HG03354 (cell line): Measurements from ENCODE around the gene RPL14.
"Not testable (repeated sequence)": the region's sequence is repeated elsewhere in the genome, so short reads cannot be mapped to it uniquely, and the experiment has no call there.

Source experiments
- ATAC-seq: cut with Tn5 transposase; IDR thresholded peaks from one replicate; pipeline ENCODE4 v1.9.1; 2021; ENCODE audit warnings: mild to moderate bottlenecking; ENCODE audit not compliant: unreplicated experiment, poor library complexity, severe bottlenecking

Gene RPL14

DNA sequence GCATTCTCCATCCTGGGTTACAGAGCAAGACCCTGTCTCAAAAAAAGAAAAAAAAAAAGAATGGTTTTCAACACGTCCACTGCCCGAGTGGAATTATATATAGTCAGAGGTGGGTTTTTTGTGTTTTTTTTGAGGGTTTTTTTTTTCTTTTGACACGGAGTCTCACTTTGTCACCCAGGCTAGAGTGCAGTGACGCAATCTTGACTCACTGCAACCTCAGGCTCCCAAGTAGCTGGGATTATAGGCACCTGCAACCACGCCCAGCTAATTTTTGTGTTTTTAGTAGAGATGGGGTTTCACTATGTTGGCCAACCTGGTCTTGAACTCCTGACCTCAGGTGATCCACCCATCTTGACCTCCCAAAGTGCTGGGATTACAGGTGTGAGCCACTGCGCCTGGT lies 3.3 kb downstream of the RPL14 start:
- ATAC-seq: not testable (repeated sequence)

DNA sequence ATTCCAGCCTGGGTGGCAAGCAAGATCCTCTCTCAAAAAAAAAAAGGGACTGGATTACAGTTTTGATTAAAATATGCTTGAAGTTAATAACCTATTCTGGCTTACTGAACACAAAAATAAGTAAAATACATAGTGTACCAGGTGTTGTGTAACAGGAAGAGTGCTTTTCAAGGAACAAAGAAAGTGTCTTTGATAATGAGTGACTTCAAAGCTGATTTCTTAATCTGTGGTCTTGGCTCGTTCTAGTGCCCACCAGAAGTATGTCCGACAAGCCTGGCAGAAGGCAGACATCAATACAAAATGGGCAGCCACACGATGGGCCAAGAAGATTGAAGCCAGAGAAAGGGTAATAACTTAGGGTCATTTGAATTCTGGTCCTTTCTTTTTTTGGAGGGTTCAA lies 4.0 kb downstream of the RPL14 start:
- no peak for ATAC-seq

- ATAC-seq: not testable (repeated sequence)
Measured at GRCh38 chr3:40462838-40463237, 5.7 kb downstream of the RPL14 start.

- ATAC-seq: no peak
Measured at GRCh38 chr3:40463579-40463978, 6.4 kb downstream of the RPL14 start.

GRCh38 chr3:40464339-40465110 lies 7.4 kb downstream of the RPL14 start:
- no peak for ATAC-seq

GRCh38 chr3:40465111-40465407 lies 7.9 kb downstream of the RPL14 start:
- ATAC-seq: no peak

DNA sequence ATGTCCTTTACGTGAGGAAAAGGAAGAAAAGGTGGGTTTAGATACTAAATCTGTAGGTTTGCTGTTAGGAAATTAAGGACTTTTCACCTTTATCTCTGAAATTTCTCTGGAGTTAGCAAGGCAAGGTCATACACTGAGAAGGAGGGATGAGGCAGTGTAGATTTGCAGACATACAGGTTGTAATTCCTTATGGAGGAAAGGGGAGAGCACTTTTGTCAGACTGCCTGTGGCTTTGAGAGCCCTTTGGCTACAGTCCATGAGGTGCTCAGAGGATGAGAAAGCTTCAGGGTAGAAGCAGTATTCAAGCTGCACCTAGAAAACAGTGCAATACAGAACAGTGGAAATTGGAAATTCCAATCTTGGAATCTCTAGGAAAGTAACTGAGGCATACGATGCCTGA lies 8.3 kb downstream of the RPL14 start:
- no peak for ATAC-seq

DNA sequence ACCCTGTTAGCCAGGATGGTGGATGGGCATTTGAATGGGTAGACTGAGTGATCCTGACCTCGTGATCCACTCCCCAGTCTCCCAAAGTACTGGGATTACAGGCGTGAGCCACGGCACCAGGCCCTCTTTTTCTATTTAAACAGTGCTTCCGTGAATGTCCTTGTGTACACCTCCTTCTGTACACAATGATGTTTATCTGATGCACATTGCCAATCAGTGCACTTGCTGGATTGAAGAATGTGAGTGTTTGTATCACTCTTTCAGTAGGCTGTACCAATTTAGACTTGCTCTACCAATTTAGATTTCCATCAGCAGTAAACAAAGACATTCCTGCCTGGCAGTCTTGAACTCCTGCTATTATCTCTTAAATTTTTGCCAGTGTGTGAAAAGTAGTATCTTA lies 10.9 kb downstream of the RPL14 start:
- ATAC-seq: no peak

DNA sequence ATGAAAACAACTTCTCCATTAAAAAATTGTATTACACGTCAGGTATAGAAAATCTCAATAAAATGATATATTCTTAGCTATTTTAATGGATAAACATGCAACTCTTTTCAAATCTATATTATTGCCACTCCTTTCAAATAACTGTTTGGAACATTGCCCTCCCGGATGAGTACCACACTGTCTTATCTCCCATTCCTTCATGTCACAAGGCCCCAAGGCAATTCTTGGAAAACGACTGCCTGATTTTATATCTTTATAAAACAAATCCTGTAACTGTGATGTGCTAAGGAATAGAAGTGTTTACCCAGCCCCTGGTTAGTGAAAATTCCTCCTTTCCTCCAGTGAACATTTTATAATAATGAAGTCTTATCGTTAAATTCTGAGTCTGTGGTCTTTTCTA lies 13.6 kb downstream of the RPL14 start:
- no peak for ATAC-seq

DNA sequence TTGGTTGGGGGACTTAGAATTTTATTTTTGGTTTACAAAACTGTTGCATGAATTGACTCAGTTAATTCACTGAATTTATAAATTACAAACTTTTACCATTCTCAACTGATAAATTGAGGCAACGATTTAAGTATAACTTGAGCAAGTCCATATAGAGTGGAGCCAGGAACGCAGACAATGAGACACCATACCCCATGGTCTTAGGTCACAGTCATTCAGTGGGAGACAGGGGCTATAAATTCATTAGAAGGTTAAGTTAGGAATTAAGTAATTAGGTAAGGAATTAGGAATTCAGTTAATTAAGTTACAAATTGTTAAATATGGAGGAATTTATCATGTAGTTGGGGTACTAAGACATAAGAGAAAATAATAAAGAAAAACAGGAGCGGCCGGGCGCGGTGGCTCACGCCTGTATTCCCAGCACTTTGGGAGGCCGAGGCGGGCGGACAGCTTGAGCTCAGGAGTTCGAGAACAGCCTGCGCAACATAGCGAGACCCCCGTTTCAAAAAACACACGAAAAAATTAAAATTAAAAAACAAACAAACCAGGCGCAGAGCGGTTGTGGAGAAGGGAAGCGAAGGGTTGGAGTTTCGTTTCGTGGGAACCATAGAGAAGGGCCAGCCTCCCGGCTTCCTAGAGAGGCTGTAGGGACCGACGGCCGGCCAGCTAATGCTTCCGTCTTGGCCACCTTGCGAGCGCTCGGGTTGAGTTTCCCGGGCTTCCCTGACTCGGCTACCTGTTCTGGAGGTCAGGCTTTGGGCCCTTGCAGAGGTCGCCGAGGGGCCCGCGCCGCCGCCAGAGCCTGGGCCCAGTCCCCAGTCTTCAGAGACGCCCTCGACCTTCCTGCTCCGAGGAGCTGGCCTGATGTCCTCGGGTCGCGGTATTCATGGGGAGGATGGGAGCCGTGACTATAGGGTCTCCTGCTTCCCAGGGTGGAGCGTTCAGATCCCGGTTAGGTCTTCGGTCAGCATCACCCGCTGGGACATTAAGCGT lies 19.6 kb downstream of the RPL14 start, which contains the start of gene ZNF619:
Gene ZNF619 (plus strand): TSS at position 645 of the 993 bp plus-strand sequence. CDS start 858 bp downstream, outside the sequence.
- ATAC-seq: peak; percentile 89

GRCh38 chr3:40477666-40478065 lies 20.5 kb downstream of the RPL14 start:
- ATAC-seq: peak; percentile 2

DNA sequence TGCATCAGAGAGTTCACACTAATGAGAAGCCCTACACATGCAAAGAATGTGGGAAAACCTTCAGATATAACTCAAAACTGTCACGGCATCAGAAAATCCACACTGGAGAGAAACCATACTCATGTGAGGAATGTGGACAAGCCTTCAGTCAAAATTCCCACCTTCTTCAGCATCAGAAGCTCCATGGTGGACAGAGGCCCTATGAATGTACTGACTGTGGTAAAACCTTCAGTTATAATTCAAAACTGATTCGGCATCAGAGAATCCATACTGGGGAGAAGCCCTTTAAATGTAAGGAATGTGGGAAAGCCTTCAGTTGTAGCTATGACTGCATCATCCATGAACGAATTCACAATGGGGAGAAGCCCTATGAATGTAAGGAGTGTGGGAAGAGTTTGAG lies 30.0 kb downstream of the RPL14 start:
- ATAC-seq: no peak

DNA sequence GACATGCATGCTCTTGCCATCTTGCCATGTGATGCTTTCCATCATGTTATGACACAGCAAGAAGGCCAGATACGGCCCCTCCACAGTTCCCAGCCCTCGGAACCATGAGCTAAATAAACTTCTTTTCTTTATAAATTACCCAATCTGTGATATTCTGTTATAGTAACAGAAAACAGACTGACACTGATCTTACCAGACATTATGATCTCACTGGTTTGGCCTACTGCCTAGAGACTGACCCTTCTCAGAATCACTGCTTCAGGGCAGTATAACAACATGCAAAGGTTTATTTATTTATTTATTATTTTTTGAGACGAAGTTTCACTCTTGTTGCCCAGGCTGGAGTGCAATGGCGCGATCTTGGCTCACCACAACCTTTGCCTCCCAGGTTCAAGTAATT lies 33.8 kb downstream of the RPL14 start:
- ATAC-seq: no peak

GRCh38 chr3:40494698-40495097 lies 37.6 kb downstream of the RPL14 start:
- no peak for ATAC-seq

DNA sequence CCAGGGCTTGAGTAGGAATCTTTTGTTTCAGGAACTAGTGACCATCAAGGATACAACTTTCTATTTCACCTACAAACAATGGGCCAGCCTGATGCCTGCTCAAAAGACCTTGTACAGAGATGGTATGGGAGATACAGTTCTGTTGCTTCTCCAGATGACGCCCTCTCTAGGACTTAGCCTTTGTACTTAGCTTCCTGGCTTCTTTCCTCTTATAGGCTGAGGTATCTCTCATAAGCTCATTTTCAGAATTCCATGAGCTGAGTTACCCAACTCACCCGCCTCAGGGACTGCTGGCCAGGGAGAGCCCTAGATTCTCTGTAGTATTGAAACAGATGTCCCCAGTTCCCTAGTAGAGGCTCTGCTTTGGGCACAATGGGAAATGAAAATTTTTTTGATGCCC lies 40.1 kb downstream of the RPL14 start:
- ATAC-seq: no peak

GRCh38 chr3:40499952-40500351 lies 42.8 kb downstream of the RPL14 start:
- ATAC-seq: no peak

- ATAC-seq: no peak
Measured at GRCh38 chr3:40502034-40502433, 44.9 kb downstream of the RPL14 start.

DNA sequence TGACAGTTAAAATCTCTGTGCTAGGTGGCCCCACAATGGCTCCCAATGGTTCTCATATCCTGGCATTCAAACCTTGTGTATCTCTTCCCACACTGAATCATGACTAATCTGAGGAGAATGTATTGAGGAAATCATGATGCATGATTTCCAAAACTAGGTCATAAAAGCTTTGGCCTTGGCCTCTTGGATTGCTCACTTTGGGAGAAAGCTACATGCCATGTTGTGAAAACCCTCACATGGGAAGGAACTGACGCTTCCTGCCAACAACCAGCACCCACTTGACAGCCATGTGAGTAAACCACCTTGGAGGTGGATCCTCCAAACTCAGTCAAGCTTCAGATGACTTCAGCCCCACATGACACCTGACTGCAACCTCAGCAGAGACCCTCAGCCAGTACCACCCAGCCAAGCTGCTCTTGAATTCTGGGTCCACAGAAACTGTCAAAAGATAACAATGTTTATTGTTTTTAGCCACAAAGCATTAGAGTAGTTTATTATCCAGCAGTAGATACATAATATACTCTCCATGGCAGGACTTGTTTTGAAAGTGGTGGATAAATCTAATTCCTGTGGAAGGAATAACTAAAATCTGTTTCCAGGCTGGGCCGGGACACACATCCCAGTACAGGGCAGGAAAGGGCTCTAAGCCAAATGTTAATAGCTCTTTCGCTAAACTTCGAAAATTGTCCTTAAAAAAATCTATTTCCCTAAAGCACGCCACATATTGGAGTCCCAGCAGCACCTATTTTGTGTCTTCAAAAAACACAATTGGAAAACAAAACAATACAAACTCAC lies 47.7 kb downstream of the RPL14 start:
- ATAC-seq: no peak

DNA sequence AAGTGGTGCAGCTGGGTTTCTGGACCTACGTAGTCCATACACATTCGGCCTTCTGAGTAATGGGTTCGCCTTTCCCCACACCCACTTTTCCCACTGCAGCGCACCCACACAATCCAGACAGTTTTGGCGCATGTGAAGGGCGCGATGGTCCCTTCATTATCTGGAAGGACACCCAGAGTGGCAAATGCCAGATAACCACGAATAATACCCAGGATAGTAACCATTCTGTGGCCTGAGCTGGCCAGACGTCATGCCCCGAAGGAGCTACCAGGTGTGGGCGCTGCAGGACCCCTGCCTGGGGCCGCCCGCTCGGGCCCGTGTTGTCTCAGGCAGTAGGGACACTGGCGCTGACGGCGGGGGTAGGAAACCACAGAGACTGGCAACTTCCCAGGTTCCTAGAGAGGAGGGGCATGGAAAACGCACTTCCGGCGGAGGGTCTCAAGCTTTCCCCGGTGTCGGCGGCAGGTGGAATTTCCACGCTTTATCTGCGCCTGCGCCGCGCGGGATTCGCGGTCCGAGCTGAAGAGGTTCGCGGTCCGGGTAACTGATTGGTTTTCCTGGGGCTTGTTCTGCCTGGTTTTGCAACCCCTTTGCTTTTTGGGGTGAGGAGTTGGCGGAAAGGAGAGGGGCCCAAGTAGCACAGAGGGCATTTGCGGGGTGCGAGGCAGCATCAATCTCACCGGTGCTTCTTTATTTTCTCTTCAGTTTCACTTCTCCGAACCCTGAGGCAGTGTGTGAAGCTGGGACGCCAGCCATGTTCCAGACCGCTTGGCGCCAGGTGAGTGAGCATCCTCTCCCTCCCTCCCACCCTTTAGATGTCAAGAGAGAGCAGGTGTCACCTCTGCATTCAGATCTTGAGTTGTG lies 48.7 kb downstream of the RPL14 start, which contains the start of gene ZNF620:
Gene ZNF620 (plus strand): TSS at position 441 of the 864 bp plus-strand sequence. CDS start 314 bp downstream, at position 755.
- ATAC-seq: peak; percentile 89
